Tibial nerve (tissue), 4 donors: ENCODE measurements around the gene AHCTF1. TPM values are rescaled to one million over a fixed set of nuclear protein-coding genes. Genes with fewer than 3 reads are reported as not detected.

Source experiments
- DNase-seq, 2 donors: peaks; one replicate each; pipeline ENCODE4 v3.0.0-alpha.2; 2019; ENCODE audit warnings: low spot score in 2 of 2
- H3K27ac ChIP-seq, 4 donors: fragments of 200-600 bp; sonication (generic) in 3 of 4; one replicate each; pipeline ENCODE4 v1.5.1; 2017 to 2019; ENCODE audit warnings: mild to moderate bottlenecking in 1 of 4
- H3K27me3 ChIP-seq, 2 donors: fragments of 200-600 bp; sonication (generic) in 1 of 2; one replicate each; pipeline versions ENCODE4 v1.5.1 to v1.6.0; 2017 to 2019
- H3K36me3 ChIP-seq, 3 donors: fragments of 200-600 bp; sonication (generic); one replicate each; pipeline ENCODE4 v1.5.1; 2018 to 2019
- H3K4me1 ChIP-seq, 4 donors: fragments of 200-600 bp; sonication (generic) in 3 of 4; one replicate each; pipeline ENCODE4 v1.5.1; 2017 to 2019
- H3K4me3 ChIP-seq, 4 donors: fragments of 200-600 bp; sonication (generic) in 3 of 4; one replicate each; pipeline ENCODE4 v1.5.1; 2017 to 2019; ENCODE audit warnings: mild to moderate bottlenecking in 1 of 4, moderate library complexity in 1 of 4
- H3K9me3 ChIP-seq, 4 donors: fragments of 200-600 bp; sonication (generic) in 3 of 4; one replicate each; pipeline ENCODE4 v1.5.1; 2017 to 2019
- CTCF ChIP-seq, 5 experiments: fragments of 200-600 bp in 3 of 5; fragments of 450-650 bp in 2 of 5; sonication (generic) in 3 of 5; IDR thresholded peaks; one replicate each; pipeline ENCODE4 v1.5.1; 2016 to 2019; ENCODE audit warnings: antibody characterized with exemption in 5 of 5, mild to moderate bottlenecking in 3 of 5, moderate library complexity in 2 of 5
- EP300 ChIP-seq, 2 donors: sonication (generic); formaldehyde crosslinking; IDR thresholded peaks; one replicate each; pipeline ENCODE4 v1.6.1; 2017; ENCODE audit warnings: antibody characterized with exemption in 2 of 2, mild to moderate bottlenecking in 1 of 2
- POLR2A ChIP-seq, 2 donors: fragments of 450-650 bp; IDR thresholded peaks; one replicate each; pipeline ENCODE4 v1.6.1; 2017; ENCODE audit warnings: antibody characterized with exemption in 2 of 2, mild to moderate bottlenecking in 2 of 2, moderate library complexity in 2 of 2
- WGBS, 2 donors: methylation state at CpG; one replicate each; pipeline ENCODE4 v1.1.5; 2018; 5-methylcytosine and 5-hydroxymethylcytosine counted together
- total RNA-seq, 4 donors: library from RNA; depleted of rRNA; stranded (reverse); fragments of >200 nt; gene quantifications; one replicate each; pipeline ENCODE4 v1.1.0, GENCODE V29; 2016

Gene AHCTF1
- total RNA-seq, 4 donors from 2014 or later = 41.2 to 67.1 (median 45.6) TPM

- DNase-seq = no peak
- 80 to 83% methylated on average over 2 of the region's 2 CpGs for WGBS, 2 donors
- TF ChIP-seq EP300 (IDR thresholded peaks at IDR 0.05) = no peak
- TF ChIP-seq CTCF (IDR thresholded peaks at IDR 0.05) = no peak
- no peak for TF ChIP-seq POLR2A (IDR thresholded peaks at IDR 0.05)
- peak overlapping the region in 2 of 4 donors; percentile 75 to 85 for H3K27ac ChIP-seq
- H3K36me3 ChIP-seq = peaks cover 0 to 4% (median 0%) of the 10 kb centered on the region in 3 donors
- H3K4me1 ChIP-seq = peaks cover 0 to 26% (median 15%) of the 10 kb centered on the region in 4 donors
- no peak overlapping the region for H3K4me3 ChIP-seq
- no peaks in the 10 kb centered on the region for H3K27me3 ChIP-seq
- H3K9me3 ChIP-seq = no peaks in the 10 kb centered on the region
Measured at GRCh38 chr1:246933893-246934292, 2.1 kb upstream of the AHCTF1 start.

- H3K4me1 ChIP-seq = peaks cover 0 to 33% (median 17%) of the 10 kb centered on the region in 4 donors
- H3K27ac ChIP-seq = peak overlapping the region in 3 of 4 donors; percentile 94 to 99 (median 98)
- peak overlapping the region; percentile 50 to 98 (median 94) for H3K4me3 ChIP-seq
- DNase-seq = no peak
- TF ChIP-seq POLR2A (IDR thresholded peaks at IDR 0.05) (no peak), EP300 (IDR thresholded peaks at IDR 0.05) (no peak), CTCF (IDR thresholded peaks at IDR 0.05) (no peak)
- no peaks in the 10 kb centered on the region for H3K9me3 ChIP-seq
- peaks cover 0 to 11% (median 0%) of the 10 kb centered on the region in 3 donors for H3K36me3 ChIP-seq
- WGBS, 2 donors = 13% methylated on average over 8 of the region's 8 CpGs
- H3K27me3 ChIP-seq = no peaks in the 10 kb centered on the region
Measured at GRCh38 chr1:246932366-246932700, 585 bp upstream of the AHCTF1 start.

- H3K27ac ChIP-seq = peak overlapping the region; percentile 92 to 99 (median 96)
- peaks cover 0 to 33% (median 17%) of the 10 kb centered on the region in 4 donors for H3K4me1 ChIP-seq
- TF ChIP-seq EP300 (IDR thresholded peaks at IDR 0.05) = peak in 1 of 2 donors; percentile 36
- TF ChIP-seq POLR2A (IDR thresholded peaks at IDR 0.05) = no peak
- DNase-seq = peak; percentile 39 to 45
- peaks cover 0 to 23% (median 0%) of the 10 kb centered on the region in 3 donors for H3K36me3 ChIP-seq
- no peaks in the 10 kb centered on the region for H3K27me3 ChIP-seq
- WGBS, 2 donors = 0 to 1% methylated on average over 12 to 71 of the region's 76 CpGs
- H3K9me3 ChIP-seq = no peaks in the 10 kb centered on the region
- H3K4me3 ChIP-seq = peak overlapping the region; percentile 93 to 98 (median 96)
Measured at GRCh38 chr1:246930830-246931548, 759 bp downstream of the AHCTF1 start.

GRCh38 chr1:246925997-246926626 lies 5.6 kb downstream of the AHCTF1 start:
- H3K4me1 ChIP-seq = peaks cover 0 to 68% (median 20%) of the 10 kb centered on the region in 4 donors
- DNase-seq = no peak
- H3K27me3 ChIP-seq = no peaks in the 10 kb centered on the region
- H3K4me3 ChIP-seq = no peak overlapping the region
- H3K36me3 ChIP-seq = peaks cover 0 to 28% (median 0%) of the 10 kb centered on the region in 3 donors
- peak overlapping the region in 1 of 4 donors; percentile 20 for H3K27ac ChIP-seq
- WGBS, 2 donors = 95 to 98% methylated on average over 6 of the region's 6 CpGs
- TF ChIP-seq CTCF (IDR thresholded peaks at IDR 0.05) = no peak
- TF ChIP-seq POLR2A (IDR thresholded peaks at IDR 0.05) = no peak
- no peak for TF ChIP-seq EP300 (IDR thresholded peaks at IDR 0.05)
- H3K9me3 ChIP-seq = no peaks in the 10 kb centered on the region

GRCh38 chr1:246923900-246924299 lies 7.8 kb downstream of the AHCTF1 start:
- no peak for DNase-seq
- Histone ChIP-seq H3K9me3 (no peaks in the 10 kb centered on the region), H3K4me1 (peaks cover 0 to 66% (median 8%) of the 10 kb centered on the region in 4 donors), H3K4me3 (no peak overlapping the region), H3K27ac (peak overlapping the region in 1 of 4 donors; percentile 13), H3K36me3 (peaks cover 0 to 24% (median 0%) of the 10 kb centered on the region in 3 donors), H3K27me3 (no peaks in the 10 kb centered on the region)
- TF ChIP-seq CTCF (IDR thresholded peaks at IDR 0.05) = no peak
- no peak for TF ChIP-seq EP300 (IDR thresholded peaks at IDR 0.05)
- no peak for TF ChIP-seq POLR2A (IDR thresholded peaks at IDR 0.05)
- 66 to 74% methylated on average over 3 of the region's 3 CpGs for WGBS, 2 donors
